Measurements from ENCODE around the gene OPCML. TPM values are rescaled to one million over a fixed set of nuclear protein-coding genes. Genes with fewer than 3 reads are reported as not detected.

The OPCML gene
- polyA plus RNA-seq, 1 donor from 2014 or later, result 11.6 TPM

DNA sequence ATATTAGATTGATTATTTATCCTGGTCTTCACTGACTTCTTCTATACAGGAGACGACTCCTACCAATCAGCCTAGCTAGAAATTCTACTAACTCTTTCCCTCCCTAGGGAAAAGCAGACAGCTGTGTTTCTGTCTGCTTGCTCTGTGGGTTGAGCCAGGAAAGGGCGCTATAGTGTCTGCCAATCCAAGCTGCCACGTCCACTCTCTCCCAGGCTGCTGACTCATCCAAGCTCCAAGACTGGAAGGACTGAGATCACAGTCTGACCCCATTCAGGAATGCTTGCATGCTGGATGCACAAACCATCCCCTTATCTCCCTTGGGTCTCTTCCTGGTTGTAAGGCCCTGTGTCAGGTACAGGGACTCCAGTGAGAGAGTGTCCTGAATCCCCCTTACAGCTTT lies 955.6 kb downstream of the OPCML start:
- peaks cover 5% of the 10 kb centered on the region for H3K9me3 ChIP-seq (ENCODE audit: low read length)
- no peaks in the 10 kb centered on the region for H4K20me1 ChIP-seq (ENCODE audit: insufficient read depth)
- H3K9ac ChIP-seq (ENCODE audit: low read length), result no peak overlapping the region
- H3K9me2 ChIP-seq (ENCODE audit: insufficient read depth, low read length), result no peaks in the 10 kb centered on the region
- H3K4me3 ChIP-seq (ENCODE audit: low read length), result no peak overlapping the region
- no peaks in the 10 kb centered on the region for H3F3A ChIP-seq (ENCODE audit: insufficient read depth, low read length, poor library complexity, severe bottlenecking)
- no peaks in the 10 kb centered on the region for H3K27me3 ChIP-seq (ENCODE audit: insufficient read depth, low read depth, low read length)
- H3K27ac ChIP-seq (ENCODE audit: low read length), result no peak overlapping the region
- no peaks in the 10 kb centered on the region for H3K36me3 ChIP-seq (ENCODE audit: insufficient read depth, low read length)
- H3K4me2 ChIP-seq (ENCODE audit: low read length), result no peak overlapping the region
- TF ChIP-seq EZH2 (IDR thresholded peaks at IDR 0.05; ENCODE audit: borderline replicate concordance, insufficient read depth, low read length, poor library complexity, severe bottlenecking) (no peak), TAF1 (IDR thresholded peaks at IDR 0.05; ENCODE audit: low read depth) (no peak), RAD21 (conservative IDR thresholded peaks at IDR 0.05) (no peak), SMC3 (conservative IDR thresholded peaks at IDR 0.05; ENCODE audit: poor library complexity) (no peak), POLR2AphosphoS5 (IDR thresholded peaks at IDR 0.05) (no peak)
- TF ChIP-seq, protein P1, sequence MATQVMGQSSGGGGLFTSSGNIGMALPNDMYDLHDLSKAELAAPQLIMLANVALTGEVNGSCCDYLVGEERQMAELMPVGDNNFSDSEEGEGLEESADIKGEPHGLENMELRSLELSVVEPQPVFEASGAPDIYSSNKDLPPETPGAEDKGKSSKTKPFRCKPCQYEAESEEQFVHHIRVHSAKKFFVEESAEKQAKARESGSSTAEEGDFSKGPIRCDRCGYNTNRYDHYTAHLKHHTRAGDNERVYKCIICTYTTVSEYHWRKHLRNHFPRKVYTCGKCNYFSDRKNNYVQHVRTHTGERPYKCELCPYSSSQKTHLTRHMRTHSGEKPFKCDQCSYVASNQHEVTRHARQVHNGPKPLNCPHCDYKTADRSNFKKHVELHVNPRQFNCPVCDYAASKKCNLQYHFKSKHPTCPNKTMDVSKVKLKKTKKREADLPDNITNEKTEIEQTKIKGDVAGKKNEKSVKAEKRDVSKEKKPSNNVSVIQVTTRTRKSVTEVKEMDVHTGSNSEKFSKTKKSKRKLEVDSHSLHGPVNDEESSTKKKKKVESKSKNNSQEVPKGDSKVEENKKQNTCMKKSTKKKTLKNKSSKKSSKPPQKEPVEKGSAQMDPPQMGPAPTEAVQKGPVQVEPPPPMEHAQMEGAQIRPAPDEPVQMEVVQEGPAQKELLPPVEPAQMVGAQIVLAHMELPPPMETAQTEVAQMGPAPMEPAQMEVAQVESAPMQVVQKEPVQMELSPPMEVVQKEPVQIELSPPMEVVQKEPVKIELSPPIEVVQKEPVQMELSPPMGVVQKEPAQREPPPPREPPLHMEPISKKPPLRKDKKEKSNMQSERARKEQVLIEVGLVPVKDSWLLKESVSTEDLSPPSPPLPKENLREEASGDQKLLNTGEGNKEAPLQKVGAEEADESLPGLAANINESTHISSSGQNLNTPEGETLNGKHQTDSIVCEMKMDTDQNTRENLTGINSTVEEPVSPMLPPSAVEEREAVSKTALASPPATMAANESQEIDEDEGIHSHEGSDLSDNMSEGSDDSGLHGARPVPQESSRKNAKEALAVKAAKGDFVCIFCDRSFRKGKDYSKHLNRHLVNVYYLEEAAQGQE (IDR thresholded peaks at IDR 0.05; ENCODE audit: borderline replicate concordance), result no peak
- H2AFZ ChIP-seq (ENCODE audit: low read depth, low read length), result no peak overlapping the region
- H3K79me2 ChIP-seq (replicated peaks; ENCODE audit: insufficient read depth, low read length), result no peaks in the 10 kb centered on the region

DNA sequence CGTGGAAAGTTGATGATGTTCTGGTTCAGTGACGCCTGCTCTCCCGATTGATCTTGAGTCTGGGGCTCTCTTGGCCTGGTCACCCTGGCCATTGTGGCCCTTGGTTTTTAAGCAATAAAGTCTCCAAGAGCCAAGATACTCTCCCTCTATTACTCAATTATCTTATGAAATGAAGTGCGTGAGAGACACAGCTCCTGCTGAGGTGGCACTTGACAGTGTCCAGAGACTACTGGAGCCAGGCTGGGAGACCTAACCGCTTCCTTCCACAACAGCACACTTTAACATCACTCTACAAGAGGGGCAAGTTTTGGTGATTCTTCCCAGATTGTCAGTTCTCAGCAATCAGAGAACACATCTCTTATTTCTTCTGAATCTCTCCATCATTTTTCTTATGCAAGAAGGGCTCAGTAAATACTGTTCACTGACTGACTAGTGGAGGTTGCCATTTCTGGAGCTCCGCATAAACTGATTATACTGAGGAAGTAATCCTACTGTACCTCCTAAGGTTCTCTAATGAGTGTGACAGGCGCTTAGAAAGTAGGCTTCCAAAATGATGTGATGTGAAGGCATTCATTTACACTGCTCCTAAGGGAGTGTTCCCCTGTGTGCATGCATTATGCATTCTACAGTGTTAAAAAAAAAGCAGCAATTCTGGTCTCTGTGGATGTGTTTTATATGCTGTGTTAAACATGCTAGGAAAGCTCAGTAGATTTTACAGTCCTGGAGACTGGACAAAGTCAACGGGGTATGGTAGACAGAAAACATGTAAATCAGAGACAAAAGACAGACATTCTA lies 968.0 kb downstream of the OPCML start:
- no peaks in the 10 kb centered on the region for H3K36me3 ChIP-seq (ENCODE audit: insufficient read depth, low read length)
- no peak overlapping the region for H2AFZ ChIP-seq (ENCODE audit: low read depth, low read length)
- no peaks in the 10 kb centered on the region for H3K9me2 ChIP-seq (ENCODE audit: insufficient read depth, low read length)
- no peak overlapping the region for H3K27ac ChIP-seq (ENCODE audit: low read length)
- no peaks in the 10 kb centered on the region for H3K27me3 ChIP-seq (ENCODE audit: insufficient read depth, low read depth, low read length)
- no peaks in the 10 kb centered on the region for H4K20me1 ChIP-seq (ENCODE audit: insufficient read depth)
- no peak overlapping the region for H3K9ac ChIP-seq (ENCODE audit: low read length)
- H3K4me2 ChIP-seq (ENCODE audit: low read length), result no peak overlapping the region
- TF ChIP-seq SMC3 (conservative IDR thresholded peaks at IDR 0.05; ENCODE audit: poor library complexity) (no peak), EP300 (conservative IDR thresholded peaks at IDR 0.05; ENCODE audit: poor library complexity, severe bottlenecking) (peak; percentile 34), RAD21 (conservative IDR thresholded peaks at IDR 0.05) (peak; percentile 28), MXI1 (conservative IDR thresholded peaks at IDR 0.05; ENCODE audit: poor library complexity, severe bottlenecking) (no peak), POLR2AphosphoS5 (IDR thresholded peaks at IDR 0.05) (peak; percentile 70), EZH2 (IDR thresholded peaks at IDR 0.05; ENCODE audit: borderline replicate concordance, insufficient read depth, low read length, poor library complexity, severe bottlenecking) (no peak), TAF1 (IDR thresholded peaks at IDR 0.05; ENCODE audit: low read depth) (no peak)
- TF ChIP-seq, protein P1 (IDR thresholded peaks at IDR 0.05; ENCODE audit: borderline replicate concordance), result no peak
- TF ChIP-seq, protein P2, sequence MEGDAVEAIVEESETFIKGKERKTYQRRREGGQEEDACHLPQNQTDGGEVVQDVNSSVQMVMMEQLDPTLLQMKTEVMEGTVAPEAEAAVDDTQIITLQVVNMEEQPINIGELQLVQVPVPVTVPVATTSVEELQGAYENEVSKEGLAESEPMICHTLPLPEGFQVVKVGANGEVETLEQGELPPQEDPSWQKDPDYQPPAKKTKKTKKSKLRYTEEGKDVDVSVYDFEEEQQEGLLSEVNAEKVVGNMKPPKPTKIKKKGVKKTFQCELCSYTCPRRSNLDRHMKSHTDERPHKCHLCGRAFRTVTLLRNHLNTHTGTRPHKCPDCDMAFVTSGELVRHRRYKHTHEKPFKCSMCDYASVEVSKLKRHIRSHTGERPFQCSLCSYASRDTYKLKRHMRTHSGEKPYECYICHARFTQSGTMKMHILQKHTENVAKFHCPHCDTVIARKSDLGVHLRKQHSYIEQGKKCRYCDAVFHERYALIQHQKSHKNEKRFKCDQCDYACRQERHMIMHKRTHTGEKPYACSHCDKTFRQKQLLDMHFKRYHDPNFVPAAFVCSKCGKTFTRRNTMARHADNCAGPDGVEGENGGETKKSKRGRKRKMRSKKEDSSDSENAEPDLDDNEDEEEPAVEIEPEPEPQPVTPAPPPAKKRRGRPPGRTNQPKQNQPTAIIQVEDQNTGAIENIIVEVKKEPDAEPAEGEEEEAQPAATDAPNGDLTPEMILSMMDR (IDR thresholded peaks at IDR 0.05; ENCODE audit: poor library complexity, severe bottlenecking), result no peak
- H3K4me3 ChIP-seq (ENCODE audit: low read length), result no peak overlapping the region
- H3K9me3 ChIP-seq (ENCODE audit: low read length), result no peaks in the 10 kb centered on the region
- H3F3A ChIP-seq (ENCODE audit: insufficient read depth, low read length, poor library complexity, severe bottlenecking), result no peaks in the 10 kb centered on the region
- H3K79me2 ChIP-seq (replicated peaks; ENCODE audit: insufficient read depth, low read length), result no peaks in the 10 kb centered on the region
